Erythroblast (primary cell): ENCODE data around the gene STARD9.

Experiments used
- GATA1 ChIP-seq: IDR thresholded peaks from 2 replicates; pipeline ENCODE4 v1.6.1; 2011; ENCODE audit warnings: low read depth, mild to moderate bottlenecking, control low read depth, low read length, moderate library complexity
- POLR2A ChIP-seq: IDR thresholded peaks from 2 replicates; pipeline ENCODE4 v1.6.1; 2011; ENCODE audit warnings: mild to moderate bottlenecking, low read length

- TF ChIP-seq POLR2A (no peak), GATA1 (no peak)
Measured at GRCh38 chr15:42605796-42606195, 30.4 kb downstream of the STARD9 start.
